Activated CD8-positive, alpha-beta memory T cell treated with anti-CD3 and anti-CD28 coated beads, Interleukin-2, amount 50 U/mL, for 24 hours (primary cell): ENCODE data around the gene CDCA7.
"Not testable (repeated sequence)": the region's sequence is repeated elsewhere in the genome, so short reads cannot be mapped to it uniquely, and the experiment has no call there.

Source experiments
- DNase-seq: peaks from one replicate; pipeline ENCODE4 v3.0.0-alpha.2; 2020; ENCODE audit errors: extremely low read depth

CDCA7 gene

DNA sequence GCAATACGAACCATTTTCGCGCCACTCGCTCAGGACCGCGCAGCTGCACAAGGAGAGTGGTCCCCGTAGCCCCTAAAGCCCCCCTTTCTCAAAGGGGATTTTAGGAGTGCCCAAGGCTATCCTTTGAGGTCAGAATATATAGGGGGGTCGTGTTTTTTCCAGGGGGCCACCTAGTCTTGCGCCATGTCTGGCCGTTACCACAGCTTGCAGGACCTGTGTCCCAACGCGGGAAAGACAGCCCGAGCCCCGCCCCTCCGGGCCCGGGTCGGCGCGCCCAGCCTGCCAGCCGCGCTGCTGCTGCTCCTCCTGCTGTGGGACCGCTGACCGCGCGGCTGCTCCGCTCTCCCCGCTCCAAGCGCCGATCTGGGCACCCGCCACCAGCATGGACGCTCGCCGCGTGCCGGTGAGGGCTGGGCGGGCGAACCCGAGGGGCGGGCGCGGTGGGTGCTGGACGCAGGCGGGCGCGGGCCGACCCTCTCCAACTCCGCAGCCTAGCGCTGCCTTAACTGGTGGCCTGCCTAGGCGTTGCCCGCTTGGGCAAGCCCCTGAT is at the start of gene CDCA7:
Gene CDCA7 (plus strand): TSS at position 291 of the 550 bp plus-strand sequence. CDS start 92 bp downstream, at position 383.
- peak; percentile 29 for DNase-seq

DNA sequence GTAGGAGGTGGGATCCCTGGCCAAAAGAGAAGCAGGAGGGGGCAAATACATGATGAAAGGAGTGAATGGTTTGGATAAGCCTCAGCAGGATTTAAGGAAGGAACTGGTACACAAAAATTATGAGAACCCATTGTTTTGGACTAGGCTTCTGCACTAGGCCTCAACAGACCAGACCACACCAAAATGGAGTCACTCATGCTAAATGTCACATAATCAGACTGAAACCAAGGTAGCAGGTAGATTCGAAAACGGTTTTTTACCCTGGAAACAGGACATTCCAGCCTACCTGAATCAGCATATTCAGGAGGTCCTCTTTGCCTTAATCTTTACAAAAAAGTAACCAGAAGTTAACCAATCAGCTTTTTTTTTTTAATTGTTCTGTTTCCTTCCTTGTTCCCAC is 49.4 kb upstream of the CDCA7 start:
- no peak for DNase-seq

GRCh38 chr2:173307293-173307692 is 47.4 kb upstream of the CDCA7 start:
- DNase-seq = no peak

GRCh38 chr2:173309370-173309769 is 45.3 kb upstream of the CDCA7 start:
- not testable (repeated sequence) for DNase-seq

- no peak for DNase-seq
These were observed 42.6 kb upstream of the CDCA7 start for GRCh38 chr2:173311844-173312606.

DNA sequence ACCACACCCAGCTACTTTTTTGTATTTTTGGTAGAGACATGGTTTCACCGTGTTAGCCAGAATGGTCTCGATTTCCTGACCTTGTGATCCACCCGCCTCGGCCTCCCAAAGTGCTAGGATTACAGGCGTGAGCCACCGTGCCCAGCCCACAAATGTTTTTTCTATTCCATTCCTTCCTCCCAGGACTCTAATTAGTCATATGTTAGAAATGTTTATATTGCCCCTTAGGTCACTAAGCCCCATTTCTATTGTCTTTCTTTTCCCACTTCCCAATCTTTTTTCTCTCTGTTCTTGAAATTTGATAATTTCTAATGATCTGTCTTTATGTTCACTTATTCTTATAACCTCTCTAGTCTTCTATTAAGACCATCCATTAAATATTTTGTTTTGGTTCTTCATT is 31.3 kb upstream of the CDCA7 start:
- DNase-seq = no peak

GRCh38 chr2:173326806-173327205 is 27.9 kb upstream of the CDCA7 start:
- no peak for DNase-seq

- no peak for DNase-seq
These were observed 27.3 kb upstream of the CDCA7 start for GRCh38 chr2:173327421-173327820.

GRCh38 chr2:173333003-173333402 is 21.7 kb upstream of the CDCA7 start:
- DNase-seq = not testable (repeated sequence)

DNA sequence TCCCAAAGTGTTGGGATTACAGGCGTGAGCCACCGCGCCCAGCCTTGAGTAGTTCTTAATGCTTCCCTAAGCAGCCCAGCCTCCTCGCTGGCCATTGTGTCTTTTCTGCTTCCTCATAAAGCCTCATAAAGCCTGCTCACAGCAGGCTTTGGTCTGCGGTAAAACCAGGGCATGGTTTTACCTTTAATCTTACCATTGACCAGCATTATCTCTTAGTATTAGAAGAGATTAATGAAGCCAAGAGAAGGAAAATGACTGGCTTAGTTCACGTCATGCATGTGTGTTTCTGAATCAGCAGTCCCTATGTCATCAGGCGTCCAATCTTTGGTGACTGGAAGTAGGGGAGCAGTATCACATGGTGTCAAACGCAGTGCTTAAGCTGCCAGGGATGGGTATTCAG is 14.9 kb upstream of the CDCA7 start:
- DNase-seq = no peak

- DNase-seq = no peak
These were observed 10.8 kb upstream of the CDCA7 start for GRCh38 chr2:173343921-173344320.

DNA sequence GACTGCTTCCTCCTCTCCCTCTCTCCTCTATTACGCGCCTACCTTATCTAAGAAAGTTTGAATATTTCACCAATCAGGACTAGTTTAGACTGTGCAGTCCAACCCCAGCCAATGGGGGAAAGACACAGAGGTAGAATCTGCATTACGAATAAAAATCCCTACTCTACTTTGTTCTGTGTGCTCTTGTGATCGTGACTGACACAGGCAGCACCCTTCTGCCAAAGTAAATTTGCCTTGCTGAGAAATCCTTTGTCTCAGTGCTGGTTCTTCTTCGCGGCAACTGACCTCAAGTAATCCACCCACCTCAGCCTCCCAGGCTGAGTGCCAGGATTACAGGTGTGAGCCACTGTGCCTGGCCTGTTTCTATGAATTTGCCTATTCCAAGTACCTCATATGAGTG is 8.6 kb upstream of the CDCA7 start:
- DNase-seq = no peak

- no peak for DNase-seq
These were observed 7.1 kb upstream of the CDCA7 start for GRCh38 chr2:173347305-173348168.

DNA sequence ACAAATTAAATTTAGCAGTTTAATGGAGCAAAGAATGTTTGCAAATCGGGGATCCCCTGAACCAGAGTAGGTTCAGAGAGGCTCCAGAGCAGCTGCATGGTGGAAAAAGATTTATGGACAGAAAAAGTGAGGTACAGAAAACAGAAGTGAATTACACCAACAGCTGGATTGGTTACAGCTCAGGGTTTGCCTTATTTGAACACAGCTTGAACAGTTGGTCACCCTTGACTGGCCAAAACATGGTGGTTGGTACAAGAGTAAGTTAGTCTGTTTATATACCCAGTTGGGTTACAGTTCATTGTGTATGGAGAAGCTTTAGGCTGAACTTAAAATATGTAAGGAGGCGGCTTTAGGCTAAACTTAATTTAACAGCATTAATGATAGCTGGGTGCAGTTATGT is 5.4 kb upstream of the CDCA7 start:
- no peak for DNase-seq

GRCh38 chr2:173350383-173350782 is 4.3 kb upstream of the CDCA7 start:
- no peak for DNase-seq

DNA sequence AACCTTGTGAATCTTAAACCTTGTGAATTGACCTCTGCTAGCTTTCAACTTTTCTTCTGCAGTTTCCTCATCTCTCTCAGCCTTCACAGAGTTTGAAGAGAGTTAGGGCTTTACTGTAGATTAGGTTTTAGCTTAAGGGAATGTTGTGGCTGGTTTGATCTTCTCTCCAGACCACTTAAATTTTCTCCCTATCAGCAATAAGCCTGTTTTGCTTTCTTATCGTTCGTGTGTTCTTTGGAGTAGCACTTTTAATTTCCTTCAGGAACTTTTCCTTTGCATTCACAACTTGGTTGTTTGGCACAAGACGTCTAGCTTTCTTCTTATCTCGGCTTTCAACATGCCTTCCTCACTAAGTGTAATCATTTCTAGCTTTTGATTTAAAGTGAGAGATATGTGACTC is 2.8 kb upstream of the CDCA7 start:
- DNase-seq = no peak

DNA sequence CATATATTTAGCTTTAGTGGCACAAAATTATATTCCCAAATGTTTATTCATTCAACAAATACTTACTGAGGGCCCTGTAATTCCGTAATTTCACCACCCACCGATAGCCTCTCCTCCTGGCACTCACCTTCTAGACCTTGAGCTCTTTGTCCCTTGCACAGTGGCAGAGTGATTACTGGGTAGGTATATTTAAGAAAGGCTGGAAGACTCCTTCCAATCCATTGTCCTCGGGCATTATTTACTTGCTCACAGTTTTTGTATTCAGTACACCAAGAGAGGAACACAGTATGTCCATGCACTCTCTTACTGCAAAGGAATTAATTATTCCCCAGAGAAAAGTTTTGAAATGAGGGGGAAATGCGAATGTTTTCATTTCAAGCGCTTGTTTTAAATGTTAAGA is 1.1 kb upstream of the CDCA7 start:
- no peak for DNase-seq

DNA sequence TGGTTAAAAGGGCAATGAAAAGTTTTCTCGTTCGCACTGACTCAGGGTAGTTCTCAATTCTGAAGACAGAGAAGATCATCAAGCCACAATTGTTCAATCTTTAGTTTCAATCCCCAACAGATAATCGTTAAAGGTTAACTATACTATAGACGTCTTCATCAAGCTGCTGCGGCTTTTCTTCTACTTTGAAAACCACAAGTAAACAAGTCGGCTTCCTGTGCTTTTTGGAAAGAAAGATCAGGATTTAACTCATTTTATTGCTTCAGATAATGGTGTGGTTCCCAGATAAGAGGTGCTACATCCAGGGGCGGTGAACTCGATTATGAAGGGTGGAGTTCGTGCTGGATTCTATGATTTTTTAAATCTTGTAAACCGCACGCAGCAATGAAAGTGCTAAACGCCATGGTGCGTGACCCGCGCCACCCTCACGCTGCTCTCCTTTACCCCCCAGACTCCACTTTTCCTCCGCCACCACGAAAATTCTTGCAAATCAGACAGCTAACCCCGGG is 545 bp upstream of the CDCA7 start:
- no peak for DNase-seq

GRCh38 chr2:173355132-173355865 is 627 bp downstream of the CDCA7 start:
- no peak for DNase-seq

DNA sequence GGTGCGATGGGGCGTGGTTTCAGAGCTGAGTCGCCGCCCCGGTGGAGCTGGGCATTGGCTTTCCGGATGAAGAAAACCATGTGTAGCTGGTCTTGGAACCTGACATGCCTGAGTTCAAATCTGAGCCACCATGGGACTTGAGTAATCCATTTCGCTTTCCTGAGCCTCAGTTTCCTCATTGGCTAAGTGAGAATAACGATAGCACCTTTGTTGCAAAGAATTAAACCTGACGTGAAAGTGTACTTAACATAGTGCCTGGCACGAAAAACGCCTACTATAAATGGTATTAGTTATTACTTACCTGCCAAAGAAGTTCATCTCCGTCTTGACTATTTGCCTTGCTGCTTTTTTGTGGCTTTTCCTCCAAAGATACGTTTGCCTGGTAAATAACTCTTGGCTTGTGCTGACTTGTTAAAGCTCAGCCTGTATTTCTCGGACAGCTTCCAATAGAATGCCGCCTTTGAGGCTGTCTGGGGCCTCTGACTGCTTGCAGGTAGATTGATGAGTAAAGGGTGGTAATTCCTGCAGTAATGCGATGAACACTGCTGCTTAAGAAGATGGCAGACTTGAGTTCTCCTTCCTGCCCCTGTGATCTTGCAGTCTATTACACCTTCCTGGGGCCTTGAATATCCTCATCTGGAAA is 1.3 kb downstream of the CDCA7 start:
- no peak for DNase-seq

DNA sequence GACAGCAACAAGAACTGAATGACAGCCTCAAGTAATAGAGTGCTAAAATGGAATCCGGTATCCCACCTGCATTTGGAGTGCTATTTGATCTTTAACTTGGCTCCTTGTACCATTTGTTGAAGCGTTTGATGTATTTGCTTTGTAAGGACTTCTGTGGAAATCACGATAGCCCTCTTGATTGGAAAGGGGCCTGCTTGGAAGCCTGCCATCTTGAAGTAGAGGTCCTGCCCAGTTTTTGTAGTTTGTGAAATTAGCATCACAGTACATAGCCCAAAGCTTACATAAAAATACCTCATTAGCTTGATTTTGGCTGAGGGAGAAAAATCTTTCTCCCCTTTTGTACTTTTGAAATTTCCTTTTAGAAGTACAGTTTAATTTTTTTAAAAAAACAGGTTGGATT is 2.7 kb downstream of the CDCA7 start:
- DNase-seq = no peak
